Erythroblast (primary cell): ENCODE results near the gene CYB561D1.

Experiments
- DNase-seq, 2 experiments: peaks; one replicate each; lab custom pipeline; 2025; lab: John Stamatoyannopoulos, UW
- GATA1 ChIP-seq: IDR thresholded peaks from 2 replicates; pipeline ENCODE4 v1.6.1; 2011; ENCODE audit warnings: low read depth, mild to moderate bottlenecking, control low read depth, low read length, moderate library complexity
- POLR2A ChIP-seq: IDR thresholded peaks from 2 replicates; pipeline ENCODE4 v1.6.1; 2011; ENCODE audit warnings: mild to moderate bottlenecking, low read length

Gene CYB561D1

DNA sequence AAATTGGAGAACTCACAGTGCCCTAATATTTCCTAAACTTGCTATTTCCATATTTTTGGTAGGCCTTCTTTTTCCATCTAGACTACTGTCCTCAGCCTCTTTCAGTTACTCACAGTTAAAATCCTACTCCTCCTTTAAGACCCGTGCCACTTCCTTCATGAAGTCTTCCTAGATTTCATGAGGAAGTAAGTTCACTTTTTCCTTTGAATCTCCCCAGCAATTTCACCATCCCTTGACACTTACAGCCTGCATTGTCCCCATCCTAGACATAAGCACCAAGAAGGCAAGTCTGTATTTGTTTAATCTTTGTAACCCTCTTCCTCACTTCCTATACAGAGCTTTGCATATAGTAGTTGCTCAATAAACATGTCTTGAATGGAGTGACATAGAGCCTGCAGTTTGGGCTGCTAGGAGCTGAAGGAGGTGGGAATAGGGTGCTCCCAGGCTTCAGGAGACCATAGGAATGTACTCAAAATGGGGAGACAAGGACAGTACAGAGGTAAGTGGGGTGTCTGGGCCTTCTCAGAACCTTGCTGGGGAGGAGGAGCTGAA, 40.5 kb downstream of the CYB561D1 start:
- TF ChIP-seq POLR2A (no peak), GATA1 (no peak)
- no peak for DNase-seq

- no peak for DNase-seq
- TF ChIP-seq POLR2A (no peak), GATA1 (no peak)
Observed at GRCh38 chr1:109535481-109535880, 41.6 kb downstream of the CYB561D1 start.

- DNase-seq: no peak
Observed at GRCh38 chr1:109535971-109536491, 42.1 kb downstream of the CYB561D1 start.

DNA sequence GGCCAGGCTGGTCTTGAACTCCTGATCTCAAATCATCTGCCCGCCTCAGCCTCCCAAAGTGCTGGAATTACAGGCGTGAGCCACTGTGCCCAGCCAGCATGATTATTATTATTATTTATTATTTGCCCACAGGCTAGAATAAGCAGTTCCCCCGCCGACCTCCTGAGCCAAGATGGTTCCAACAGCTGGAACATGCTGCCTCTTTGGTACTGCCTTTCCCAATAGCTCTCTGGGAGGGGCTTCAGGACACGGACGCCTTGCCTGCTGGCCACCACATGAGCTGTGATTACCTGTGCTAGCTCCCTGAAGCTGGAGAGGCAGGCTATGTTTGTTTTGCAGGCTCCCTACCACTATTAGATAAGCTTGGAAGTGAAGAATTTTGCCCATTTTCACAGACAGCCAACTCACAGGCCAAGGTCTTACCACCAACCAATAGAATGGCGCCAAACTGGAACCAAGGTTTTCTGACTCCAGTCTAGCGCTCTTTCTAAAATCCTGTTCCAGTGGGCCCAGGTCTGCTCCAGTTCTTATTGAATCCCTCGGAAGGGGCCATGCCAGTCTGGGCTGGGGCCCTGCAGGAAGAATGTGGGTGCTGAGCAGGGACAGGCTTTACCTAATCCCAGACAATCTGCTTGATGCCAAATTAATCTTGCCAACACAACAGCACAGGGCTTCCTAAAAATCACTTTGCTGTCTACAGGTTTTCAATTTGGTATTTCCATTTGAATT, 43.7 kb downstream of the CYB561D1 start:
- no peak for TF ChIP-seq GATA1
- TF ChIP-seq POLR2A: no peak
- no peak for DNase-seq

More at GRCh38 chr1:109535971-109536491, 42.1 kb downstream of the CYB561D1 start:
- TF ChIP-seq GATA1: no peak
- TF ChIP-seq POLR2A: no peak

DNA sequence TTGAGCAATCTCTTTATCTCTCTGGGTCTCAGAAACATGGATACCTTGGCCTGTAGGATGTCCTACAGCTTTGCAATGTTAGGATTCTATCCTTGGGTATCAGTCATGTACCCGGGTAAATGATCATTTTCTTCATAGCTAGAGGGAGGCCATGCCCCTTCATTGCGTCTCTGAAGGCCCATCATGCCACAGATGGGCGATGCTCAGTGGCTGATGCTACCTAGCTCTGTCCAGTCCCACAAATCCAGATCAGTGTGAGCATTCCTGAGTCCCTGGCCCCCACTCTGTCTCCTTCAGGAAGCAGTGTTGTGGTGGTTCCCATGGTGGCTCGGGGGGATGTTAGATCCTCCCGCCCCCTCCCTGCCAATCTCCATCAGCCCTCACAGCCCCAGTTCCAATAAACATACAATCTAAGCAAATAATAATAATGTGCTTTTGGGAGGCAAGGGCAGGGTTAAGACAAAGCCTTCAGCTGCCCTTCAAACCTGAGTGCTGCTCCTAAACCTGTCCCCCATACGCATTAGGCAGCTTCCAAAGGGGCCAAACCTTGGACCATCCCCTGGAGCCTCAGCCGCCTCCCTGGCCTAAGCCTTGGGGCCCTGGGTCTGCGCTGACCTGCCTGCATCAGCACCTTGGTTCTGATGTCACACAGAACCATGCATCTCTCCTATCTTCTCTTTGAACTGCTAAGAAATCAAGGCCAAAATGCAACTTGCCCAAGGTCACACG, 45.1 kb downstream of the CYB561D1 start:
- TF ChIP-seq GATA1 (no peak), POLR2A (no peak)
- DNase-seq: no peak

- TF ChIP-seq POLR2A: no peak
- TF ChIP-seq GATA1: no peak
- no peak for DNase-seq
Observed at GRCh38 chr1:109539676-109540075, 45.8 kb downstream of the CYB561D1 start, which contains the start of gene GPR61. TSS of gene GPR61 (plus strand) at chr1:109539872. CDS start at chr1:109543023, 3,151 bp downstream.

- TF ChIP-seq POLR2A (no peak), GATA1 (no peak)
- no peak for DNase-seq
Observed at GRCh38 chr1:109541102-109541501, 47.2 kb downstream of the CYB561D1 start.

- no peak for DNase-seq
- TF ChIP-seq POLR2A: no peak
- TF ChIP-seq GATA1: no peak
Observed at GRCh38 chr1:109542657-109543056, 48.8 kb downstream of the CYB561D1 start.

DNA sequence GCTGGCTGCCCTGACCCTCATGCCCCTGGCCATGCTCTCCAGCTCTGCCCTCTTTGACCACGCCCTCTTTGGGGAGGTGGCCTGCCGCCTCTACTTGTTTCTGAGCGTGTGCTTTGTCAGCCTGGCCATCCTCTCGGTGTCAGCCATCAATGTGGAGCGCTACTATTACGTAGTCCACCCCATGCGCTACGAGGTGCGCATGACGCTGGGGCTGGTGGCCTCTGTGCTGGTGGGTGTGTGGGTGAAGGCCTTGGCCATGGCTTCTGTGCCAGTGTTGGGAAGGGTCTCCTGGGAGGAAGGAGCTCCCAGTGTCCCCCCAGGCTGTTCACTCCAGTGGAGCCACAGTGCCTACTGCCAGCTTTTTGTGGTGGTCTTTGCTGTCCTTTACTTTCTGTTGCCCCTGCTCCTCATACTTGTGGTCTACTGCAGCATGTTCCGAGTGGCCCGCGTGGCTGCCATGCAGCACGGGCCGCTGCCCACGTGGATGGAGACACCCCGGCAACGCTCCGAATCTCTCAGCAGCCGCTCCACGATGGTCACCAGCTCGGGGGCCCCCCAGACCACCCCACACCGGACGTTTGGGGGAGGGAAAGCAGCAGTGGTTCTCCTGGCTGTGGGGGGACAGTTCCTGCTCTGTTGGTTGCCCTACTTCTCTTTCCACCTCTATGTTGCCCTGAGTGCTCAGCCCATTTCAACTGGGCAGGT, 49.5 kb downstream of the CYB561D1 start:
- TF ChIP-seq GATA1: no peak
- no peak for TF ChIP-seq POLR2A
- no peak for DNase-seq

DNA sequence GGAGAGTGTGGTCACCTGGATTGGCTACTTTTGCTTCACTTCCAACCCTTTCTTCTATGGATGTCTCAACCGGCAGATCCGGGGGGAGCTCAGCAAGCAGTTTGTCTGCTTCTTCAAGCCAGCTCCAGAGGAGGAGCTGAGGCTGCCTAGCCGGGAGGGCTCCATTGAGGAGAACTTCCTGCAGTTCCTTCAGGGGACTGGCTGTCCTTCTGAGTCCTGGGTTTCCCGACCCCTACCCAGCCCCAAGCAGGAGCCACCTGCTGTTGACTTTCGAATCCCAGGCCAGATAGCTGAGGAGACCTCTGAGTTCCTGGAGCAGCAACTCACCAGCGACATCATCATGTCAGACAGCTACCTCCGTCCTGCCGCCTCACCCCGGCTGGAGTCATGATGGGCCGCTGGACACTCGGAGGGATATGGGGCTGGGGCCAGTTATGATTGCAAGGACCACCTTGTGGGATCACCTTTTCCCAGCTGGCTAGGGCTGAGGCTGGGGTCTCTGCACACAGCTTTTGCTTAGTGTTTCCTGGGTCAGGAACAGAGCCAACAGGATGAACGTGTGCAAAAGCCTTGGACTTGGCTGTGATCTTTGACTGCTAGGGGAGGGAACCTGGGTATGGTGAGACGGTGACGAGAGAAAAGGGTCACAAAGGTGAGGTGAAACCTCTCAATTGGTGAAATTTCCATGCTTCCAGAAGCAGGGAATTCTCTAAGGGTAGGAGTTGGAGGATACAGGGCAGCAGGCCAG, 50.3 kb downstream of the CYB561D1 start:
- no peak for DNase-seq
- TF ChIP-seq POLR2A (no peak), GATA1 (no peak)

DNA sequence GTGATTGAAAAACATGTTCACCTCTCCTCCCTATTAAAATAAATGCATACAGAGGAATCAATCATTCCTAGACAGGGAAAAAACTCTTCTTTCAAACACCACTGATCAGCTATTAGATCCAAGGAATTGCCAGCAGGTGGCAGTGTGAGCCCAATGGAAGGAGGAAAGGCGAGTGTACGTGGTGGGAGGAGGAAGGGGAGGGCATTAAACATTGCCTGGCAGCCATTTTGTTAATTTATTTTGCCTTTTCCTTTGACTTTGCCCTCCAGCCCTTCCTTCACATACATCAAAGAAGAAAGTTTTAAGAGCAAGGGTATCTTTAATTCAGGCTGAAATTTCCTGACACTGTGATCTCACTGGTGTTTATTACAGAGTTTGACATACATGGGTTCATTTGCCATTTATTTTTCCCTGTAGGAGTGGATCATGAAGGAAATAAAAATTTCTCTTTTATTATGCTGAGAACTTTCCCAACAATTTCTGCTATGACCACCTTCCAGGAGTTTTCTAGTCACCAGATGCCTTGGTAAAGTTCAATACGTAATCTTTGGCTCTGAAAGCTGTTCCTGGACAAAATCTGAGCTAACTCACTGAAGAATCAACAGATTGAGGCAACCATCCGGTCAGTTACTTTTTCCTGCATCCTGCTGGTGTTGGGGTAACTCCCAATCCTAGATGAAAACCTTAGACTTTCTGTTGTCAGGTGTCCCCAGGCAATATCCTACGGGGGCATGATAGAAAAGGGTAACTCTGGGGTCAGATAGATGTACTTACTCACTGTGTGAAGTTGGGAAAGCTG, 52.6 kb downstream of the CYB561D1 start:
- TF ChIP-seq POLR2A (peak; percentile 3), GATA1 (no peak)
- DNase-seq: peak; percentile 90 to 95
